GM20431 (cell line): ENCODE data around the gene ASCC3.

Source experiments
- in situ Hi-C: fragments of 300-500 bp; cut with MseI, MboI; formaldehyde crosslinking; loops from one replicate; pipeline ENCODE4 v1.15.0; 2020; ENCODE audit warnings: low sequenced_read_pairs; ENCODE audit not compliant: unreplicated experiment

The ASCC3 gene

GRCh38 chr6:100730001-100730980 lies 150.8 kb downstream of the ASCC3 start:
- in situ Hi-C loops: no loop called here

GRCh38 chr6:100726666-100727065 lies 154.5 kb downstream of the ASCC3 start:
- in situ Hi-C loops: no loop called here

- in situ Hi-C loops: no loop called here
Observed at GRCh38 chr6:100724696-100725095, 156.4 kb downstream of the ASCC3 start.

- in situ Hi-C loops: no loop called here
Observed at GRCh38 chr6:100724222-100724621, 156.9 kb downstream of the ASCC3 start.

GRCh38 chr6:100721256-100721655 lies 159.9 kb downstream of the ASCC3 start:
- in situ Hi-C loops: no loop called here

- in situ Hi-C loops: no loop called here
Observed at GRCh38 chr6:100719883-100720682, 161.0 kb downstream of the ASCC3 start.

DNA sequence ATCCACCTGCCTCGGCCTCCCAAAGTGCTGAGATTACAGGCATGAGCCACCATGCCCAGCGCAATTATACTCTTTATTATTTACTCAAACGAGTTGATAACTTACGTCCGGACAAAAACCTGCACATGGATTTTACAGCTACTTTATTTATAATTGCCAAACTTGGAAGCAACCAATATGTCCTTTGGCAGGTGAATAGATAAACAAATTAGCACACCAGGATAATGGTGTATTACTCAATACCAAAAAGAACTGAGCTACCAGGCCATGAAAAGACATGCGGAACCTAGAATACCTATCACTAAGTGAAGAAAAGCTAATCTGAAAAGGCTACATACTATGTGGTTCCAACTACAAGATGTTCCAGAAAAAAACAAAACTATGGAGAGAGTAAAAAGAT lies 168.1 kb downstream of the ASCC3 start:
- in situ Hi-C loops: no loop called here

GRCh38 chr6:100706491-100706890 lies 174.6 kb downstream of the ASCC3 start:
- in situ Hi-C loops: no loop called here

DNA sequence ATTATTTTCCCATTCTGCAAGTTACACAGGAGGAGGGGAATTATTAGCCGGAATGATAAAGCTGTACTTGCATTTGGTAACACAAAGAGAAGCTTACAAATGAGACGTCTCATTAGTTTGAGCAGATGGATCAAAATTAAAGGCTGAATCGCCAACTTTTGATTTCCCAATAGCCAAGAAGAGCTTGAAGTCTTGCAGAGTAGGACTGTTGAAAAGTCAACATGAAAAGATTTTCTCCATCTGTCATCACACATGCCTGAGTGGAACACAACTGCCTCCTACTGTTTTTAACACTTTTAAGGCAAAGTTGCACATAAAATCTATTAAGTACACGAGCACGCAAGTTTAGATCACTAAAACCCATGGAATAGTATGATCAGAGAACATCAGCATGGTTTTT lies 176.2 kb downstream of the ASCC3 start:
- in situ Hi-C loops: no loop called here

DNA sequence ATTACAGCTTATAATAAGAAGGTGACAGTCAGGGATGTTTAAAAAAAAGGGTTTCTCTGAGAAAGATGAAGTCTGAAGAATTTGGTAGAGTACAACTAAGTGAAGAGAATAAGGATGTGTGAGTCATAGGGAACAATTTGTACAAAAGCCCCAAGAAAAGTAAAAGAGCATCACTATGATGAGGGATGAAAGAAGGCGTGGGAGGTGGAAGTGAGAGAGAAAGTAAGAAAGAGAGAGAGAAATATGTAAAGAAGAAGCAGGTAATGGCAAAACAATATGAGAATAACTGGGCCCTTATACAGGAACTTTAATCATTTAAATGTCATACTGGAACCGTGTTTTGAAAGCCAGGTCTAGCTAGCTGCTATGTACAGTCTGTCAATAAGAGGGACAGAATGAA lies 179.4 kb downstream of the ASCC3 start:
- in situ Hi-C loops: no loop called here

GRCh38 chr6:100700009-100700408 lies 181.1 kb downstream of the ASCC3 start:
- in situ Hi-C loops: no loop called here

DNA sequence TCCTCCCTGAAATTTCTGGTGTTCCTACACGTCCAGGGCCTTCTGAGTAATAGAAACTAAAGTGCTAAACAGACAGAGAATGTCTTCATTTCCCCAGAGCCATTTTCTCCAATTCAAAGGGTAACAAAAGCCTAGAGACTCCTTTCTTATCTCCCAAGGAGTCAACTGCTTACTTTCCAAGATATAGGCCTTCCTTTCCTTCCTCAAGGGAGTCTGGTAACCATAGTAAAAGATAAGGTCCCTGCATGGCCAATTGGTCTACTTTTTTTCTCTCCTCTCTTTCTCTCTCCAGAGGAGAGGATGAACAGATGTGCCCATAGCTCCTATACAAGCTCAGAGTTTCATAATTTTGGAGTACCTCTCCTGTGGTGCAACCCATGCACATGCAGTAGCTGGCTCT lies 185.7 kb downstream of the ASCC3 start:
- in situ Hi-C loops: no loop called here

- in situ Hi-C loops: no loop called here
Observed at GRCh38 chr6:100693249-100693927, 187.7 kb downstream of the ASCC3 start.

- in situ Hi-C loops: no loop called here
Observed at GRCh38 chr6:100691972-100692371, 189.2 kb downstream of the ASCC3 start.

- in situ Hi-C loops: no loop called here
Observed at GRCh38 chr6:100686216-100686615, 194.9 kb downstream of the ASCC3 start.

GRCh38 chr6:100685747-100686146 lies 195.4 kb downstream of the ASCC3 start:
- in situ Hi-C loops: no loop called here

DNA sequence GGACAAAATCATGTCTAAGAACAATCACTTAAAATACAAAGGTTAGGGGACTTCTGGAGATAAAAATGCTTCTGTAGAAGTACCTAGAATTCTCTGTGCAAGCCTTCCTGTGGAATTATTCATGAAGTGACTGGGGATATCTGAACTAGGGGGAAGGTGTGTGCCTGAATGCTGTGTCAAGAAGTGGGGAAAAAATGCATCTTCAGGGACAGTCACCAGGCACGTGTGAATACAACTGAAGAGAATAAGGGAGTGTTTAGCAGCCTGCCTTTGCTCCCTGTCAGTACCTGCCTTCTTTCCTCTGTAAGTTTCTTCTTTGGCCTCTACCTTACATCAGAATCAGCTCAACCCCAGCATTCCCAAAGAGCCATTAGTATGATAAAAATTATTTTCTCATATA lies 201.0 kb downstream of the ASCC3 start:
- in situ Hi-C loops: no loop called here

DNA sequence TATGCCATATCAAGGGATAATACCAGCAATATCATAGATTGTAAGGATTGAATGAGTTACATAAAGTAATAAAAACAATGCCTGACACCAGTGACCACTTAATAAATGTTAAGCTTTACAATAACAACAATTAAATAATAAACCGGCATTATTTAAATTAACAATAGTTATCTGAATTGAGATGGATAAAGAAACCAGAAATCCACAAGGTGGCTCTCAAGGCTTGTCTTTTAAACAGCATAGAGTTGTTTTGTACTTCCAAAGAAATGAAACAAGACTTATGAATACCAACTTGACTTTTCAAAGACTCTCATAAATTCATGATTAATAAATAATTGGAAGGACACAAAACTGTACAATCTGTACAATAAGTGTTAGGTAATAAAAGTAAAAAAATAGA lies 203.1 kb downstream of the ASCC3 start:
- in situ Hi-C loops: no loop called here

DNA sequence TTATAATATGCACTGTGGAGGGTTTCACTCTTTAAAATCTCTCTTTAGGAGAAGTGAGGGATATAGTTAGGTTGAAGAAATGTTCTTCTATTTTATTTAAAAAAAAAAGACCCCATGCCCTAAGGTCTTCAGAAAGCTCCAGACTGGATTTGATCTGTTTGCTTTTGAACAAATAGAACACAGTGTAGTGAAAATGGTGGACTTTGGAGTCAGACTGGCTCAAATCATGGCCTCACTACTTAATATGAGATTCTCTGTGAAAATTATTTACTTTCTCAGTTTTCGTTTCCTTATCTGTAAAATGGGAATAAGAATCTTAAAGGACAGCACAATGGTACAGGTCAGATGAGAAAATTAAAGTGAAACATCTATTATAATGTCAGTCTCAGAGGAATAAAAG lies 203.9 kb downstream of the ASCC3 start:
- in situ Hi-C loops: no loop called here

DNA sequence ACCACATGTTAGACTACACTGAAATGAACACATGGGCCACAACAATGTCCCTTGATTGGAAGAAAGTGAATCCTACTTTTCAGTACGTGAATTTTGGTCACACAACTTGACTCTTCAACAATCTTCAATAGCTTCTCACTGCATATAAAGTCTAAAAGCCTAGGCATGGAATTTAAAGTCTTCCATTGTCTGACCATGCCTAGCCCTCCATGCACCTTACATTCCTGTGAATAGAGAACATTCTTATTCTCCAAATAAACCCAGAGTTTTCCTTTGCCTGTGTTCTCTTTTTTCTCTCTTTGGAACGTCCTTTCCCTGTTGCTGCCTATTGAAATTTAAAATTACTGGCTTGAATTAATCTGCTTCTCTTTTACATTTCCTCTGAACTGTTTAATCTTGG lies 207.5 kb downstream of the ASCC3 start:
- in situ Hi-C loops: loop anchor here (25.0 kb wide), 2 partner anchors 186 to 561 kb away; no protein-coding TSS in a partner anchor
